ENCODE measurements around the gene NPIPB6.

The NPIPB6 gene

GRCh38 chr16:28320741-28321140, 42.6 kb downstream of the NPIPB6 start:
- H3K4me1 Mint-ChIP-seq: no peaks in the 10 kb centered on the region
- H3K27ac Mint-ChIP-seq: no peak overlapping the region
- no peaks in the 10 kb centered on the region for H3K9me3 Mint-ChIP-seq
- no peak for TF ChIP-seq CTCF (IDR thresholded peaks at IDR 0.05; ENCODE audit: unreplicated experiment in 3 of 3)
- H3K4me3 Mint-ChIP-seq: no peak overlapping the region
- H3K27me3 Mint-ChIP-seq (ENCODE audit: low read depth): no peaks in the 10 kb centered on the region
- peaks cover 18% of the 10 kb centered on the region for H3K36me3 Mint-ChIP-seq (ENCODE audit: low read depth)

DNA sequence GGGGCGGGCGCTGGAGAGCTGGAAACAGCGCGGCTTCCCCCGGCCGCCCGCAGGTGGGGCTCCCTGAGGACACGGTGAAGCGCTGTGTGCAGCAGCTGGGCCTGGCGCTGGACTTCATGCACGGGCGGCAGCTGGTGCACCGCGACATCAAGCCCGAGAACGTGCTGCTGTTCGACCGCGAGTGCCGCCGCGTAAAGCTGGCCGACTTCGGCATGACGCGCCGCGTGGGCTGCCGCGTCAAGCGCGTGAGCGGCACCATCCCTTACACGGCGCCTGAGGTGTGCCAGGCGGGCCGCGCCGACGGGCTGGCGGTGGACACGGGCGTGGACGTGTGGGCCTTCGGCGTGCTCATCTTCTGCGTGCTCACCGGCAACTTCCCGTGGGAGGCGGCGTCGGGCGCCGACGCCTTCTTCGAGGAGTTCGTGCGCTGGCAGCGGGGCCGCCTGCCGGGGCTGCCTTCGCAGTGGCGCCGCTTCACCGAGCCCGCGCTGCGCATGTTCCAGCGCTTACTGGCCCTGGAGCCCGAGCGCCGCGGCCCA, 43.2 kb downstream of the NPIPB6 start:
- H3K4me1 Mint-ChIP-seq: no peaks in the 10 kb centered on the region
- H3K27ac Mint-ChIP-seq: no peak overlapping the region
- no peaks in the 10 kb centered on the region for H3K9me3 Mint-ChIP-seq
- no peak for TF ChIP-seq CTCF (IDR thresholded peaks at IDR 0.05; ENCODE audit: unreplicated experiment in 3 of 3)
- no peaks in the 10 kb centered on the region for H3K27me3 Mint-ChIP-seq (ENCODE audit: low read depth)
- H3K4me3 Mint-ChIP-seq: no peak overlapping the region
- H3K36me3 Mint-ChIP-seq (ENCODE audit: low read depth): peaks cover 21% of the 10 kb centered on the region

- Mint-ChIP-seq H3K4me3 (no peak overlapping the region), H3K27me3 (ENCODE audit: low read depth) (no peaks in the 10 kb centered on the region), H3K9me3 (no peaks in the 10 kb centered on the region), H3K36me3 (ENCODE audit: low read depth) (peaks cover 23% of the 10 kb centered on the region), H3K4me1 (no peaks in the 10 kb centered on the region), H3K27ac (no peak overlapping the region)
- no peak for TF ChIP-seq CTCF (IDR thresholded peaks at IDR 0.05; ENCODE audit: unreplicated experiment in 3 of 3)
These were observed 43.8 kb downstream of the NPIPB6 start for GRCh38 chr16:28319476-28320022.

DNA sequence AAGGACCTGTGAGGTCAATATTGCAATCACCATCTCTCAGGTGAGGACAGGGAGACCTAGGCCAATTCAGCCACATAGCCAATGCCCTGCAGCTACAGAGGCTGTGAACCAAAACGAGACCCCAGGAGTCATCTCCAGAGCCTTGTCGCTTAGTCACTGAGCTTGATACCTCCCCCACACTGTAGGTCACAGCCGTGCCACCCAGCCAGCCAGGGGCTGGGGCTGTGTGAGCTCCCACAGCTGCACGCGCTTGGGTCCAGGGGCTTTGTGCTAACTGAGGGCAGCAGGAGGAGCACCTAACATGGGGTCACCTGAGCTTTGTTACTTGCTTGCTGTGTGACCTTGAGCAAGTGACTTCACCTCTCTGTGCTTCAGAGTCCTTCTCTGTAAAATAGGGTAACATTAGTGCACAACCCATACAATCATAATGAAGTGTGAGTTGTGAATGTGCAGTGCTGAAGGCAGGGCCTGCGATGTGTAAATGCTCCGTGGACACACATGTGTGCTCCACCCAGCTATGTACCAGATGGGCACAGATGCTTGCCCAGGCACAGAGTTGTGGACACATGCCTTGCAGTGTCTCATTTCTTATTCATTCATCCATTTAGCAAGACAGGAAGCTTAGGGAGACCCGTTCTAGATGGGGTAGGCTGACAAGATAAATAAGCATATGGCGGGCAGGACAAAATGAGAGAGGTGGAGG, 45.1 kb downstream of the NPIPB6 start:
- Mint-ChIP-seq H3K9me3 (no peaks in the 10 kb centered on the region), H3K4me1 (no peaks in the 10 kb centered on the region), H3K27ac (no peak overlapping the region), H3K27me3 (ENCODE audit: low read depth) (no peaks in the 10 kb centered on the region), H3K4me3 (no peak overlapping the region), H3K36me3 (ENCODE audit: low read depth) (peaks cover 23% of the 10 kb centered on the region)
- no peak for TF ChIP-seq CTCF (IDR thresholded peaks at IDR 0.05; ENCODE audit: unreplicated experiment in 3 of 3)

- TF ChIP-seq CTCF (IDR thresholded peaks at IDR 0.05; ENCODE audit: unreplicated experiment in 3 of 3): peak; percentile 75 to 82 (median 79)
- Mint-ChIP-seq H3K9me3 (no peaks in the 10 kb centered on the region), H3K36me3 (ENCODE audit: low read depth) (peaks cover 22% of the 10 kb centered on the region), H3K4me1 (no peaks in the 10 kb centered on the region), H3K27me3 (ENCODE audit: low read depth) (no peaks in the 10 kb centered on the region), H3K27ac (no peak overlapping the region), H3K4me3 (no peak overlapping the region)
These were observed 46.0 kb downstream of the NPIPB6 start for GRCh38 chr16:28317040-28317880.
